Measurements from ENCODE around the gene ADAMTS12. TPM values are rescaled to one million over a fixed set of nuclear protein-coding genes. Genes with fewer than 3 reads are reported as not detected.

ADAMTS12 gene
- total RNA-seq, 3 donors from 2014 or later (not counting 1 experiment from before 2014, with no cell fraction given), result not detected

GRCh38 chr5:33793836-33794549, 97.8 kb downstream of the ADAMTS12 start:
- no peaks in the 10 kb centered on the region for H3K4me1 Mint-ChIP-seq
- no peak overlapping the region for H3K4me3 Mint-ChIP-seq
- H3K36me3 Mint-ChIP-seq, result no peaks in the 10 kb centered on the region

DNA sequence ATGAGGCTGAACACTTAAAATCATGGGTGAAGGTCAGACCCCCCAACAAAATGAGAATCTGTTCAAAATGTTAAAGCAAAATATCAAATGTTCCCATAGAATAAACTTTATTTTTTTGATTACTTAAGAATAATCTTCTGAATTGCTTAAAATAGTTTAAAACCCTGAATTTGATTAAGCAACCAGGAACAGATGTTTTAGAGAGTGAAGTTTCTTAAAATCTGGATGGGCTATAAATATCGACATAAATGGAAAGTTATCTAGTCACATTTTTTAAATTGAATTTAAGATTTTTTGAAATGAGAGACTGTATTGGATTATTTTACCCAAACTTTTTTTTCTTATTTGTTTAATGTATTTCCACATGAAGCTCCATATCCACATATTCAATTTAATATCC, 98.5 kb downstream of the ADAMTS12 start:
- DNase-seq (no peak), ATAC-seq (no peak)
- H3K36me3 ChIP-seq (ENCODE audit: control insufficient read depth, insufficient read depth, low read length), result no peaks in the 10 kb centered on the region
- no peaks in the 10 kb centered on the region for H3K9me3 ChIP-seq (ENCODE audit: control insufficient read depth, insufficient read depth, low read length)
- H3K4me1 ChIP-seq (ENCODE audit: control insufficient read depth, insufficient read depth, low read length), result no peaks in the 10 kb centered on the region
- no peaks in the 10 kb centered on the region for H3K27me3 ChIP-seq (ENCODE audit: control insufficient read depth, insufficient read depth, low read length)
- Mint-ChIP-seq H3K4me1 (no peaks in the 10 kb centered on the region), H3K4me3 (no peak overlapping the region), H3K9me3 (no peaks in the 10 kb centered on the region), H3K27ac (no peak overlapping the region), H3K36me3 (no peaks in the 10 kb centered on the region), H3K27me3 (ENCODE audit: low read depth in 2 of 2) (no peaks in the 10 kb centered on the region)
- TF ChIP-seq CTCF (IDR thresholded peaks at IDR 0.05), result no peak
- intact Hi-C loops (cut with micrococcal nuclease), result no loop called here
- no peak overlapping the region for H3K27ac ChIP-seq (ENCODE audit: low read length)
- WGBS (ENCODE audit: insufficient coverage), result no CpG with 5 or more reads among the region's 1 CpG
- no peak overlapping the region for H3K4me3 ChIP-seq (ENCODE audit: low read length)

More at GRCh38 chr5:33793836-33794549, 97.8 kb downstream of the ADAMTS12 start:
- H3K4me3 ChIP-seq (ENCODE audit: low read length), result no peak overlapping the region
- Mint-ChIP-seq H3K9me3 (no peaks in the 10 kb centered on the region), H3K27ac (no peak overlapping the region), H3K27me3 (ENCODE audit: low read depth in 2 of 2) (no peaks in the 10 kb centered on the region)
- H3K27ac ChIP-seq (ENCODE audit: low read length), result no peak overlapping the region
- no peaks in the 10 kb centered on the region for H3K9me3 ChIP-seq (ENCODE audit: control insufficient read depth, insufficient read depth, low read length)
- no peaks in the 10 kb centered on the region for H3K4me1 ChIP-seq (ENCODE audit: control insufficient read depth, insufficient read depth, low read length)
- 89% methylated on average over 15 of the region's 19 CpGs for WGBS (ENCODE audit: insufficient coverage)
- H3K27me3 ChIP-seq (ENCODE audit: control insufficient read depth, insufficient read depth, low read length), result no peaks in the 10 kb centered on the region
- intact Hi-C loops (cut with micrococcal nuclease), result no loop called here
- no peak for TF ChIP-seq CTCF (IDR thresholded peaks at IDR 0.05)
- no peak for DNase-seq
- no peaks in the 10 kb centered on the region for H3K36me3 ChIP-seq (ENCODE audit: control insufficient read depth, insufficient read depth, low read length)
- no peak for ATAC-seq

- ATAC-seq, result no peak
- H3K4me3 ChIP-seq (ENCODE audit: low read length), result no peak overlapping the region
- no peaks in the 10 kb centered on the region for H3K9me3 Mint-ChIP-seq
- no peaks in the 10 kb centered on the region for H3K4me1 ChIP-seq (ENCODE audit: control insufficient read depth, insufficient read depth, low read length)
- no peaks in the 10 kb centered on the region for H3K36me3 Mint-ChIP-seq
- WGBS (ENCODE audit: insufficient coverage), result 85% methylated on average over 1 of the region's 1 CpG
- H3K36me3 ChIP-seq (ENCODE audit: control insufficient read depth, insufficient read depth, low read length), result no peaks in the 10 kb centered on the region
- no peak overlapping the region for H3K27ac Mint-ChIP-seq
- no peaks in the 10 kb centered on the region for H3K27me3 ChIP-seq (ENCODE audit: control insufficient read depth, insufficient read depth, low read length)
- no peak for DNase-seq
- H3K4me1 Mint-ChIP-seq, result no peaks in the 10 kb centered on the region
- intact Hi-C loops (cut with micrococcal nuclease), result no loop called here
- TF ChIP-seq CTCF (IDR thresholded peaks at IDR 0.05), result no peak
- no peaks in the 10 kb centered on the region for H3K27me3 Mint-ChIP-seq (ENCODE audit: low read depth in 2 of 2)
- no peaks in the 10 kb centered on the region for H3K9me3 ChIP-seq (ENCODE audit: control insufficient read depth, insufficient read depth, low read length)
- H3K4me3 Mint-ChIP-seq, result no peak overlapping the region
- H3K27ac ChIP-seq (ENCODE audit: low read length), result no peak overlapping the region
These were observed 99.2 kb downstream of the ADAMTS12 start for GRCh38 chr5:33792559-33792958.

DNA sequence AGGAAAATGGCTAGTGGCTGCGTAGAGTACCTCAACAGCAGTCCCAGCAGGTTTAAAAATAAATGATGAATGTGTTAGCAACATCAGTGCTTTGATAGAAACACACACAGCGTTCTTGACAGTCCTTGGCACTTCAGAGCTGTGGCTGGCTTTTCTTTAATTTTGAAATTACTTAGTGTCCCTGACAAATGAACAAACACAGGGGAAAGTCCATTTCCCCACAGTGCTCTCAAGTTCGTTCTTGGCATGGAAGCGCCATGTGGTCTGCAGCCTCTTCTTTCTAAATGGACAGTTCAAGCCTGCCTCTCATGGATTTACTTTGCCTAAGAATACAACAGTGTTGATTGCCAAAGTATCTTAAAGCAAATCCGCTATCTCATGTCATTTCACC, 102.2 kb downstream of the ADAMTS12 start:
- WGBS (ENCODE audit: insufficient coverage), result 75% methylated on average over 5 of the region's 5 CpGs

More for the DNA sequence above, 102.2 kb downstream of the ADAMTS12 start:
- H3K9me3 ChIP-seq (ENCODE audit: control insufficient read depth, insufficient read depth, low read length), result no peaks in the 10 kb centered on the region
- no peak for ATAC-seq
- no peak overlapping the region for H3K27ac ChIP-seq (ENCODE audit: low read length)
- H3K27me3 ChIP-seq (ENCODE audit: control insufficient read depth, insufficient read depth, low read length), result no peaks in the 10 kb centered on the region
- no peak overlapping the region for H3K4me3 Mint-ChIP-seq
- peaks cover 0 to 3% of the 10 kb centered on the region in 2 donors for H3K9me3 Mint-ChIP-seq
- H3K36me3 Mint-ChIP-seq, result no peaks in the 10 kb centered on the region
- H3K27me3 Mint-ChIP-seq (ENCODE audit: low read depth in 2 of 2), result no peaks in the 10 kb centered on the region
- no peaks in the 10 kb centered on the region for H3K36me3 ChIP-seq (ENCODE audit: control insufficient read depth, insufficient read depth, low read length)
- DNase-seq, result no peak
- no peaks in the 10 kb centered on the region for H3K4me1 Mint-ChIP-seq
- no peaks in the 10 kb centered on the region for H3K4me1 ChIP-seq (ENCODE audit: control insufficient read depth, insufficient read depth, low read length)
- H3K27ac Mint-ChIP-seq, result no peak overlapping the region
- no peak for TF ChIP-seq CTCF (IDR thresholded peaks at IDR 0.05)
- intact Hi-C loops (cut with micrococcal nuclease), result no loop called here
- no peak overlapping the region for H3K4me3 ChIP-seq (ENCODE audit: low read length)
